Activated CD8-positive, alpha-beta T cell treated with anti-CD3 and anti-CD28 coated beads for 36 hours (primary cell): Measurements from ENCODE around the gene NDUFB6. TPM values are rescaled to one million over a fixed set of nuclear protein-coding genes. Genes with fewer than 3 reads are reported as not detected.
"Not testable (repeated sequence)": the region's sequence is repeated elsewhere in the genome, so short reads cannot be mapped to it uniquely, and the experiment has no call there.

Experiments used
- ATAC-seq: fragments of 200-7000 bp; cut with Tn5 transposase; one replicate; pipeline ENCODE4 v1.10.0; 2021; ENCODE audit warnings: mild to moderate bottlenecking, moderate library complexity
- CTCF ChIA-PET: fragments of 350-600 bp; sonication (Branson Sonifier 250); formaldehyde crosslinking; loops from one replicate; lab custom pipeline; 2021; ENCODE audit warnings: antibody characterized with exemption; lab: Charles Lee
- POLR2A ChIA-PET: fragments of 350-600 bp; sonication (Branson Sonifier 250); formaldehyde crosslinking; loops from one replicate; lab custom pipeline; 2021; ENCODE audit warnings: antibody characterized with exemption; lab: Charles Lee
- DNase-seq: peaks from one replicate; pipeline ENCODE4 v3.0.0-alpha.2; 2020
- H3K27ac Mint-ChIP-seq: one replicate; pipeline ENCODE4 v1.8.0; 2021; ENCODE audit warnings: mild to moderate bottlenecking, mixed read lengths
- H3K27me3 Mint-ChIP-seq: one replicate; pipeline ENCODE4 v1.8.0; 2021; ENCODE audit warnings: mixed read lengths
- H3K36me3 Mint-ChIP-seq: one replicate; pipeline ENCODE4 v1.8.0; 2021; ENCODE audit warnings: low read depth, mixed read lengths
- H3K4me1 Mint-ChIP-seq: one replicate; pipeline ENCODE4 v1.8.0; 2021; ENCODE audit warnings: low read depth, mixed read lengths
- H3K4me3 Mint-ChIP-seq: one replicate; pipeline ENCODE4 v1.8.0; 2021; ENCODE audit warnings: mild to moderate bottlenecking, moderate library complexity, mixed read lengths
- H3K9me3 Mint-ChIP-seq: one replicate; pipeline ENCODE4 v1.8.0; 2021; ENCODE audit warnings: mixed read lengths
- intact Hi-C: fragments of 100-400 bp; cut with micrococcal nuclease; formaldehyde crosslinking; loops from one replicate; pipeline ENCODE4 v1.10.0; 2022
- total RNA-seq, 2 experiments: library from RNA; stranded (reverse); gene quantifications; one replicate each; pipeline ENCODE4 v1.2.3, GENCODE V29; 2021
- TF ChIP-seq, protein P1 (sequence below): fragments of 200-600 bp; IDR thresholded peaks from one replicate; pipeline ENCODE4 v1.8.0; 2022; ENCODE audit warnings: antibody characterized with exemption, mild to moderate bottlenecking

NDUFB6 gene
- 10 to 100 TPM; 61.4 to 63.4 TPM for total RNA-seq

DNA sequence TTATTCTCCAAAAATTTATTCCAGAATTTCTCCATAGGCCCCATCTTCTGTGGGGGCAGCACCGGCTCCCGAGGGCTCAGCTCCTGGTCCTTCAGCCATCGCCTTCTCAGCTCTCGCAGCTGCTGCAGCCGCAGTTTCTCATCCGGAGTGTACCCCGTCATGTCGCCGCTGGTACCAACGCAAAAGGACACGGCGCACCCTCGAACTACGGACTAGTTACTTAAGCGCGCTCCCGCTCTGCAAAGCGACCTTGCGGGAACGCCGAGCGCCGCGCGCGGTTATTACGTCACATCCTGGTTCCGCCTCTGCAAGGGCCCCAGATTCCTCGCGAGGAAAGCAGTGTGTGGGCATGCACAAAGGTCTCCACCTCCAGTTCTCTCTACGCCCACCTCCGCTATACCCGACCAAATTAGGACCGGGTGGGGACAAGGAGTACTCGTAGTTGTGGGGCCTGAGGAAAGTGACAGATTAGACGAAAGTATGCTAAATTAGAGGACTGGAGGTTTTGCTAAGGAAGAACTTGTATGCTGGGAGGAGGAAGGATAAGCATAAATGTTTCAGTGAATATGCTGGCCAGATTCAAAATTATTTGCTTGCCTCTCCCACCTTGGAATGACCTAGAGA is at the start of gene NDUFB6:
Gene NDUFB6 (minus strand): TSS at position 260 of the 624 bp plus-strand sequence. CDS start 99 bp downstream, at position 161.
- peak; percentile 80 for ATAC-seq
- DNase-seq = peak; percentile 98
- intact Hi-C loops = loop anchor here (1.0 to 10.0 kb wide), 2 partner anchors 21 to 48 kb away; partner anchors contain the start of genes RIGI, SMIM27 and TOPORS
- ChIA-PET POLR2A (interaction anchor here (1.0 to 2.4 kb wide), 3 partner anchors 19 to 47 kb away, joined by 3 to 13 read pairs (median 3); partner anchors contain the start of genes RIGI, SMIM27 and TOPORS), CTCF (interaction anchor here (0.6 to 5.9 kb wide), 13 partner anchors 11 to 426 kb away, joined by 3 to 123 read pairs (median 8); partner anchors contain the start of genes ACO1 and RIGI)
- peaks cover 28% of the 10 kb centered on the region for H3K4me1 Mint-ChIP-seq
- no peaks in the 10 kb centered on the region for H3K27me3 Mint-ChIP-seq
- no peaks in the 10 kb centered on the region for H3K9me3 Mint-ChIP-seq
- TF ChIP-seq, protein P1, sequence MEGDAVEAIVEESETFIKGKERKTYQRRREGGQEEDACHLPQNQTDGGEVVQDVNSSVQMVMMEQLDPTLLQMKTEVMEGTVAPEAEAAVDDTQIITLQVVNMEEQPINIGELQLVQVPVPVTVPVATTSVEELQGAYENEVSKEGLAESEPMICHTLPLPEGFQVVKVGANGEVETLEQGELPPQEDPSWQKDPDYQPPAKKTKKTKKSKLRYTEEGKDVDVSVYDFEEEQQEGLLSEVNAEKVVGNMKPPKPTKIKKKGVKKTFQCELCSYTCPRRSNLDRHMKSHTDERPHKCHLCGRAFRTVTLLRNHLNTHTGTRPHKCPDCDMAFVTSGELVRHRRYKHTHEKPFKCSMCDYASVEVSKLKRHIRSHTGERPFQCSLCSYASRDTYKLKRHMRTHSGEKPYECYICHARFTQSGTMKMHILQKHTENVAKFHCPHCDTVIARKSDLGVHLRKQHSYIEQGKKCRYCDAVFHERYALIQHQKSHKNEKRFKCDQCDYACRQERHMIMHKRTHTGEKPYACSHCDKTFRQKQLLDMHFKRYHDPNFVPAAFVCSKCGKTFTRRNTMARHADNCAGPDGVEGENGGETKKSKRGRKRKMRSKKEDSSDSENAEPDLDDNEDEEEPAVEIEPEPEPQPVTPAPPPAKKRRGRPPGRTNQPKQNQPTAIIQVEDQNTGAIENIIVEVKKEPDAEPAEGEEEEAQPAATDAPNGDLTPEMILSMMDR = no peak
- H3K36me3 Mint-ChIP-seq = peaks cover 9% of the 10 kb centered on the region
- H3K27ac Mint-ChIP-seq = peak within 1 kb of the TSS; percentile 94
- H3K4me3 Mint-ChIP-seq = peak within 1 kb of the TSS; percentile 96

- H3K4me3 Mint-ChIP-seq = no peak overlapping the region
- no peaks in the 10 kb centered on the region for H3K4me1 Mint-ChIP-seq
- H3K27me3 Mint-ChIP-seq = peaks cover 16% of the 10 kb centered on the region
- ChIA-PET CTCF (interaction anchor here (0.8 kb wide), 1 partner anchor 38 kb away, joined by 3 read pairs; no protein-coding TSS in a partner anchor), POLR2A (no interaction called here)
- no peak overlapping the region for H3K27ac Mint-ChIP-seq
- DNase-seq (no peak), ATAC-seq (no peak)
- no peaks in the 10 kb centered on the region for H3K9me3 Mint-ChIP-seq
- intact Hi-C loops = no loop called here
- H3K36me3 Mint-ChIP-seq = no peaks in the 10 kb centered on the region
- TF ChIP-seq, protein P1 = no peak
These were observed 45.3 kb upstream of the NDUFB6 start for GRCh38 chr9:32618261-32618660.

- Mint-ChIP-seq H3K4me1 (no peaks in the 10 kb centered on the region), H3K4me3 (no peak overlapping the region), H3K36me3 (no peaks in the 10 kb centered on the region), H3K27ac (no peak overlapping the region), H3K9me3 (peaks cover 4% of the 10 kb centered on the region), H3K27me3 (peaks cover 6% of the 10 kb centered on the region)
- ChIA-PET CTCF (interaction anchor here (1.4 kb wide), 1 partner anchor 228 kb away, joined by 4 read pairs; no protein-coding TSS in a partner anchor), POLR2A (no interaction called here)
- DNase-seq = no peak
- ATAC-seq = no peak
- intact Hi-C loops = no loop called here
- TF ChIP-seq, protein P1 = no peak
These were observed 33.9 kb upstream of the NDUFB6 start for GRCh38 chr9:32606811-32607210.

GRCh38 chr9:32603914-32604852 is 31.2 kb upstream of the NDUFB6 start:
- ATAC-seq (no peak), DNase-seq (no peak)
- Mint-ChIP-seq H3K4me3 (no peak overlapping the region), H3K4me1 (no peaks in the 10 kb centered on the region), H3K27ac (no peak overlapping the region), H3K36me3 (no peaks in the 10 kb centered on the region), H3K27me3 (peaks cover 9% of the 10 kb centered on the region), H3K9me3 (peaks cover 4% of the 10 kb centered on the region)
- intact Hi-C loops = no loop called here
- ChIA-PET CTCF (interaction anchor here (0.6 kb wide), 1 partner anchor 1570 kb away, joined by 3 read pairs; no protein-coding TSS in a partner anchor), POLR2A (interaction anchor here (1.1 kb wide), 1 partner anchor 11 kb away, joined by 3 read pairs; no protein-coding TSS in a partner anchor)
- TF ChIP-seq, protein P1 = no peak

- H3K4me1 Mint-ChIP-seq, ATAC-seq, H3K27me3 Mint-ChIP-seq, H3K9me3 Mint-ChIP-seq, POLR2A ChIA-PET, DNase-seq, H3K4me3 Mint-ChIP-seq, intact Hi-C loops, H3K36me3 Mint-ChIP-seq, H3K27ac Mint-ChIP-seq: not testable (repeated sequence)
- CTCF ChIA-PET = interaction anchor here (1.0 kb wide), 1 partner anchor 19 kb away, joined by 3 read pairs; no protein-coding TSS in a partner anchor
These were observed 26.1 kb upstream of the NDUFB6 start for GRCh38 chr9:32599021-32599420.
